Omental fat pad (tissue), 4 donors: ENCODE data around the gene GRIA1. TPM values are rescaled to one million over a fixed set of nuclear protein-coding genes. Genes with fewer than 3 reads are reported as not detected.

Source experiments
- ATAC-seq: fragments of 150-250 bp; one replicate; pipeline ENCODE4 v1.9.1; 2016; ENCODE audit warnings: mild to moderate bottlenecking, moderate library complexity; ENCODE audit not compliant: low FRiP score
- DNase-seq: peaks from one replicate; pipeline ENCODE4 v3.0.0-alpha.2; 2019; ENCODE audit warnings: low spot score
- total RNA-seq, 4 donors: library from RNA; depleted of rRNA; stranded (reverse); fragments of >200 nt; gene quantifications; one replicate each; pipeline ENCODE4 v1.1.0, GENCODE V29; 2016
- TF ChIP-seq, protein P1 (sequence below), 3 donors: fragments of 450-650 bp; IDR thresholded peaks; one replicate each; pipeline ENCODE4 v1.5.1; 2016 to 2017; ENCODE audit warnings: antibody characterized with exemption in 3 of 3, mild to moderate bottlenecking in 3 of 3, moderate library complexity in 2 of 3

The GRIA1 gene
- total RNA-seq, 4 donors from 2014 or later = 1.7 to 9.6 (median 5.0) TPM; not detected in 1

- DNase-seq = no peak
- ATAC-seq = no peak
- TF ChIP-seq, protein P1, sequence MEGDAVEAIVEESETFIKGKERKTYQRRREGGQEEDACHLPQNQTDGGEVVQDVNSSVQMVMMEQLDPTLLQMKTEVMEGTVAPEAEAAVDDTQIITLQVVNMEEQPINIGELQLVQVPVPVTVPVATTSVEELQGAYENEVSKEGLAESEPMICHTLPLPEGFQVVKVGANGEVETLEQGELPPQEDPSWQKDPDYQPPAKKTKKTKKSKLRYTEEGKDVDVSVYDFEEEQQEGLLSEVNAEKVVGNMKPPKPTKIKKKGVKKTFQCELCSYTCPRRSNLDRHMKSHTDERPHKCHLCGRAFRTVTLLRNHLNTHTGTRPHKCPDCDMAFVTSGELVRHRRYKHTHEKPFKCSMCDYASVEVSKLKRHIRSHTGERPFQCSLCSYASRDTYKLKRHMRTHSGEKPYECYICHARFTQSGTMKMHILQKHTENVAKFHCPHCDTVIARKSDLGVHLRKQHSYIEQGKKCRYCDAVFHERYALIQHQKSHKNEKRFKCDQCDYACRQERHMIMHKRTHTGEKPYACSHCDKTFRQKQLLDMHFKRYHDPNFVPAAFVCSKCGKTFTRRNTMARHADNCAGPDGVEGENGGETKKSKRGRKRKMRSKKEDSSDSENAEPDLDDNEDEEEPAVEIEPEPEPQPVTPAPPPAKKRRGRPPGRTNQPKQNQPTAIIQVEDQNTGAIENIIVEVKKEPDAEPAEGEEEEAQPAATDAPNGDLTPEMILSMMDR (IDR thresholded peaks at IDR 0.05) = no peak
Measured at GRCh38 chr5:153623751-153624450, 133.4 kb downstream of the GRIA1 start.

- DNase-seq (no peak), ATAC-seq (no peak)
- TF ChIP-seq, protein P1 (IDR thresholded peaks at IDR 0.05) = no peak
Measured at GRCh38 chr5:153624451-153624765, 133.9 kb downstream of the GRIA1 start.

- DNase-seq (no peak), ATAC-seq (no peak)
- TF ChIP-seq, protein P1 (IDR thresholded peaks at IDR 0.05) = no peak
Measured at GRCh38 chr5:153625826-153626354, 135.4 kb downstream of the GRIA1 start.

DNA sequence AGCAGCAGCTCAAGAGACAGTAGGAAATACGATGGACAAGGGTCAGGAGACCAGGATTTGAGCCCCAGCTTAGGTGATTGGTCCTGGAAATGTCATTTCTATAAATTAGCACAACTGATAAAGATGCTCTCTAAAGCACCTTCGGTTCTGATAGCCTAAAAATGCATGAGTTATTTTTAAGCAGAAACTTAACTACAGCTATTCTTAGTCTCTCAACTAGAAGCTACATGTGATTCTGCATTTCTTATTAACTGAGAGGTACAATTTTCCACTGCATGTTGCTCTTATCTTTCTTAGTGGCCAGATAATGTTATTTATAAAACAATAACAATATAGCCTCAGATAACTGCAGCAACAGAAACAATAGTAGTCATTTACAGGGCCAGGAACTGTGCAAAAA, 136.4 kb downstream of the GRIA1 start:
- TF ChIP-seq, protein P1 (IDR thresholded peaks at IDR 0.05) = no peak
- DNase-seq = no peak
- ATAC-seq = no peak

DNA sequence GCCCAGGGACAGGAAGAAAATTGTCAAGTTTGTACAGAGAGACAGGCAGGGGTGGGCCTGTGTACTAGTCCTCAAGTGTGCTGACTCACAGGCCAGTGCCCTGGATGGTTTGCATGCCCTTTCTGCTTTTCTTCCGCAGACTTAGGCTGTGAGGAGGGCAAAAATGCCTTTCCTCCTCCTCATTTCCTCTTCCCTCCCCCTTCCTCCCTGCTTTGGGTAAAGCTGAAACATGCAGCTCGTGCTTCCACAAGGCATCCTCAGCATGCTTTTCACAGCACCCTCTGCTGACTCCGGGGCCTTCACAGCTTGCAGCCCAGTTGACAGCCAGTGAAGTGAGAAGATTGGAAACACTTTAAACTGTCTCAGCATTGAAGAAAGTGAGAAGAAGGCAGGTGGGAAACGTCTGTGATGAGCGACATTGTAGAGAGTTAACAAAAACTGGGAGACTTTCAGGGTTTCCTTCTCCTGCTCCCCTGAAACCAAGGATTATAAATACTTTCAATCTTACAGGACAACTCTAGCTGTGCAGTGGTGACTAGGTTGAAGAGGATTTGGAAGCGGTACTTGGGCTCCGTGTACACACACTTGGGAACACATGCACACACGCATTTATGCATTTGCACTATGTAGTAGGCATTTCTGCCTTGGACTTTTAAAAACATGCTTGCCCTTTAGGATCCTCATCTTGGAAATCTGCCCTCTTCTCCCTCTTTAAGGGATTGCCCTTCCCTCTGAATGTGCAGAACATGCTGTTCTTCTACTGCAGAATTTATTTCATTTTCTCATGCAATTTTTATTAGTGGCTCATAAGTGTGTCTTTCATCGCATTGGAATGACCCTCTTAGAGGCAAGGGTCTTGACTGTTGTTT, 138.8 kb downstream of the GRIA1 start:
- peak; percentile 95 for ATAC-seq
- no peak for DNase-seq
- TF ChIP-seq, protein P1 (IDR thresholded peaks at IDR 0.05) = no peak

- TF ChIP-seq, protein P1 (IDR thresholded peaks at IDR 0.05) = no peak
- DNase-seq = no peak
- ATAC-seq = no peak
Measured at GRCh38 chr5:153630546-153630945, 140.1 kb downstream of the GRIA1 start.
